Tibial nerve (tissue), 3 donors: ENCODE data around the gene PYDC1.

Experiments used
- CTCF ChIP-seq, 5 experiments: fragments of 200-600 bp in 3 of 5; fragments of 450-650 bp in 2 of 5; sonication (generic) in 3 of 5; IDR thresholded peaks; one replicate each; pipeline ENCODE4 v1.5.1; 2016 to 2019; ENCODE audit warnings: antibody characterized with exemption in 5 of 5, mild to moderate bottlenecking in 3 of 5, moderate library complexity in 2 of 5
- POLR2A ChIP-seq, 2 donors: fragments of 450-650 bp; IDR thresholded peaks; one replicate each; pipeline ENCODE4 v1.6.1; 2017; ENCODE audit warnings: antibody characterized with exemption in 2 of 2, mild to moderate bottlenecking in 2 of 2, moderate library complexity in 2 of 2

DNA sequence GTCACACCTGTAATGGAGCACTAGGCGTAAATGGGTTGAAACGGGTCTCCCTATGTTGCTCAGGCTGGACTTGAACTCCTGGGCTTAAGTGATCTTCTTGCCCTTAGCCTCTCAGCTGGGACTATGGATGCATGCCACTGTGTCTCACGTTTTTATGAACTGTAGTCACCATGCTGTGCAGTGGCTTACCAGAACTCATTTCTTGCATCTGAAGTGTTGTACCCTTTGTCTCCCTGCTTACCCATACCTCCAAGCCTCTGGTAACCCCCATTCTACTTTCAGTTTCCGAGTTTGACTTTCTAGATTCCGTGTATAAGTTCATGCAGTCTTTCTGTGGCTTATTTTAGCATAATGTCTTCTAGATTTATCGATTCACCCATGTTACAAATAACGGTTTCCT, 22.0 kb downstream of the PYDC1 start:
- TF ChIP-seq CTCF (IDR thresholded peaks at IDR 0.05) (no peak), POLR2A (IDR thresholded peaks at IDR 0.05) (no peak)
